Ectodermal cell (in vitro differentiated cells): ENCODE results near the gene PARD3B.
"Not testable (repeated sequence)": the region's sequence is repeated elsewhere in the genome, so short reads cannot be mapped to it uniquely, and the experiment has no call there.

Experiments used
- H3K27ac ChIP-seq: 2 replicates; pipeline ENCODE4 v1.7.0; 2013; ENCODE audit warnings: mild to moderate bottlenecking, low read depth, low read length; ENCODE audit not compliant: insufficient read depth, poor library complexity, severe bottlenecking
- H3K27me3 ChIP-seq: 2 replicates; pipeline ENCODE4 v1.7.0; 2013; ENCODE audit warnings: mild to moderate bottlenecking, low read length; ENCODE audit not compliant: insufficient read depth, control insufficient read depth, poor library complexity, severe bottlenecking
- H3K36me3 ChIP-seq: one replicate; pipeline ENCODE4 v1.7.0; 2013; ENCODE audit warnings: low read length; ENCODE audit not compliant: control insufficient read depth, insufficient read depth
- H3K4me1 ChIP-seq: one replicate; pipeline ENCODE4 v1.7.0; 2013; ENCODE audit warnings: low read length; ENCODE audit not compliant: control insufficient read depth, insufficient read depth
- H3K4me3 ChIP-seq: 2 replicates; pipeline ENCODE4 v1.7.0; 2013; ENCODE audit warnings: low read depth, low read length, control low read depth; ENCODE audit not compliant: insufficient read depth
- H3K9me3 ChIP-seq: 2 replicates; pipeline ENCODE4 v1.7.0; 2013; ENCODE audit warnings: mild to moderate bottlenecking, low read length, moderate library complexity; ENCODE audit not compliant: control insufficient read depth
- WGBS, 2 experiments: methylation state at CpG; one replicate each; pipeline ENCODE4 v1.1.7; 2013; ENCODE audit warnings: missing lambda C conversion rate in 2 of 2; 5-methylcytosine and 5-hydroxymethylcytosine counted together

Gene PARD3B

GRCh38 chr2:205218056-205218455 is 672.8 kb downstream of the PARD3B start:
- H3K27ac ChIP-seq, result no peak overlapping the region
- no peak overlapping the region for H3K4me3 ChIP-seq
- no peaks in the 10 kb centered on the region for H3K4me1 ChIP-seq
- no peaks in the 10 kb centered on the region for H3K27me3 ChIP-seq
- no peaks in the 10 kb centered on the region for H3K36me3 ChIP-seq
- H3K9me3 ChIP-seq, result no peaks in the 10 kb centered on the region
- 78 to 89% methylated on average over 3 of the region's 3 CpGs for WGBS, 2 experiments

GRCh38 chr2:205218816-205219215 is 673.5 kb downstream of the PARD3B start:
- not testable (repeated sequence) for H3K27me3 ChIP-seq, H3K4me1 ChIP-seq, H3K36me3 ChIP-seq, H3K9me3 ChIP-seq, H3K27ac ChIP-seq, H3K4me3 ChIP-seq
- 88 to 97% methylated on average over 4 of the region's 5 CpGs for WGBS, 2 experiments

GRCh38 chr2:205220559-205220958 is 675.3 kb downstream of the PARD3B start:
- Histone ChIP-seq H3K36me3 (no peaks in the 10 kb centered on the region), H3K27ac (no peak overlapping the region), H3K4me3 (no peak overlapping the region), H3K4me1 (no peaks in the 10 kb centered on the region), H3K9me3 (no peaks in the 10 kb centered on the region), H3K27me3 (no peaks in the 10 kb centered on the region)
- 76 to 80% methylated on average over 3 of the region's 3 CpGs for WGBS, 2 experiments

- no peaks in the 10 kb centered on the region for H3K36me3 ChIP-seq
- H3K4me1 ChIP-seq, result no peaks in the 10 kb centered on the region
- no peak overlapping the region for H3K27ac ChIP-seq
- 96% methylated on average over 3 of the region's 3 CpGs for WGBS, 2 experiments
- no peaks in the 10 kb centered on the region for H3K27me3 ChIP-seq
- H3K4me3 ChIP-seq, result no peak overlapping the region
- H3K9me3 ChIP-seq, result no peaks in the 10 kb centered on the region
Observed at GRCh38 chr2:205232086-205232485, 686.8 kb downstream of the PARD3B start.

- WGBS, 2 experiments, result 100% methylated on average over 1 of the region's 1 CpG
Observed at GRCh38 chr2:205235434-205235833, 690.2 kb downstream of the PARD3B start.

GRCh38 chr2:205237524-205237923 is 692.2 kb downstream of the PARD3B start:
- Histone ChIP-seq H3K4me1 (no peaks in the 10 kb centered on the region), H3K4me3 (no peak overlapping the region), H3K27ac (no peak overlapping the region), H3K27me3 (no peaks in the 10 kb centered on the region), H3K36me3 (no peaks in the 10 kb centered on the region), H3K9me3 (no peaks in the 10 kb centered on the region)
- 74% methylated on average over 3 of the region's 3 CpGs for WGBS, 2 experiments

More at GRCh38 chr2:205235434-205235833, 690.2 kb downstream of the PARD3B start:
- H3K27me3 ChIP-seq, result no peaks in the 10 kb centered on the region
- no peaks in the 10 kb centered on the region for H3K9me3 ChIP-seq
- H3K4me1 ChIP-seq, result no peaks in the 10 kb centered on the region
- H3K36me3 ChIP-seq, result no peaks in the 10 kb centered on the region
- H3K4me3 ChIP-seq, result no peak overlapping the region
- H3K27ac ChIP-seq, result no peak overlapping the region

- WGBS, 2 experiments, result 94 to 98% methylated on average over 3 of the region's 3 CpGs
- Histone ChIP-seq H3K27ac (no peak overlapping the region), H3K4me3 (no peak overlapping the region), H3K4me1 (no peaks in the 10 kb centered on the region), H3K9me3 (no peaks in the 10 kb centered on the region), H3K36me3 (no peaks in the 10 kb centered on the region), H3K27me3 (no peaks in the 10 kb centered on the region)
Observed at GRCh38 chr2:205245001-205245400, 699.7 kb downstream of the PARD3B start.

GRCh38 chr2:205245652-205246051 is 700.4 kb downstream of the PARD3B start:
- 93 to 95% methylated on average over 2 of the region's 2 CpGs for WGBS, 2 experiments
- Histone ChIP-seq H3K27ac (no peak overlapping the region), H3K4me3 (no peak overlapping the region), H3K4me1 (no peaks in the 10 kb centered on the region), H3K9me3 (no peaks in the 10 kb centered on the region), H3K27me3 (no peaks in the 10 kb centered on the region), H3K36me3 (no peaks in the 10 kb centered on the region)

- 80 to 100% methylated on average over 1 of the region's 2 CpGs for WGBS, 2 experiments
- H3K27ac ChIP-seq, result no peak overlapping the region
- no peaks in the 10 kb centered on the region for H3K4me1 ChIP-seq
- H3K36me3 ChIP-seq, result no peaks in the 10 kb centered on the region
- H3K27me3 ChIP-seq, result no peaks in the 10 kb centered on the region
- H3K9me3 ChIP-seq, result no peaks in the 10 kb centered on the region
- H3K4me3 ChIP-seq, result no peak overlapping the region
Observed at GRCh38 chr2:205259121-205259520, 713.8 kb downstream of the PARD3B start.

GRCh38 chr2:205261516-205262020 is 716.3 kb downstream of the PARD3B start:
- Histone ChIP-seq H3K27me3 (no peaks in the 10 kb centered on the region), H3K9me3 (no peaks in the 10 kb centered on the region), H3K27ac (no peak overlapping the region), H3K4me3 (no peak overlapping the region), H3K4me1 (peaks cover under 1% of the 10 kb centered on the region), H3K36me3 (no peaks in the 10 kb centered on the region)
- WGBS, 2 experiments, result 100% methylated on average over 1 of the region's 1 CpG

- Histone ChIP-seq H3K36me3 (no peaks in the 10 kb centered on the region), H3K27ac (peak overlapping the region; percentile 40), H3K27me3 (no peaks in the 10 kb centered on the region), H3K4me3 (no peak overlapping the region), H3K4me1 (peaks cover 14% of the 10 kb centered on the region), H3K9me3 (no peaks in the 10 kb centered on the region)
- 22 to 24% methylated on average over 2 of the region's 2 CpGs for WGBS, 2 experiments
Observed at GRCh38 chr2:205267323-205267722, 722.0 kb downstream of the PARD3B start.
